ENCODE data around the gene QSOX1.

GRCh38 chr1:180175806-180176205 lies 21.1 kb downstream of the QSOX1 start:
- TF ChIP-seq, protein P1, sequence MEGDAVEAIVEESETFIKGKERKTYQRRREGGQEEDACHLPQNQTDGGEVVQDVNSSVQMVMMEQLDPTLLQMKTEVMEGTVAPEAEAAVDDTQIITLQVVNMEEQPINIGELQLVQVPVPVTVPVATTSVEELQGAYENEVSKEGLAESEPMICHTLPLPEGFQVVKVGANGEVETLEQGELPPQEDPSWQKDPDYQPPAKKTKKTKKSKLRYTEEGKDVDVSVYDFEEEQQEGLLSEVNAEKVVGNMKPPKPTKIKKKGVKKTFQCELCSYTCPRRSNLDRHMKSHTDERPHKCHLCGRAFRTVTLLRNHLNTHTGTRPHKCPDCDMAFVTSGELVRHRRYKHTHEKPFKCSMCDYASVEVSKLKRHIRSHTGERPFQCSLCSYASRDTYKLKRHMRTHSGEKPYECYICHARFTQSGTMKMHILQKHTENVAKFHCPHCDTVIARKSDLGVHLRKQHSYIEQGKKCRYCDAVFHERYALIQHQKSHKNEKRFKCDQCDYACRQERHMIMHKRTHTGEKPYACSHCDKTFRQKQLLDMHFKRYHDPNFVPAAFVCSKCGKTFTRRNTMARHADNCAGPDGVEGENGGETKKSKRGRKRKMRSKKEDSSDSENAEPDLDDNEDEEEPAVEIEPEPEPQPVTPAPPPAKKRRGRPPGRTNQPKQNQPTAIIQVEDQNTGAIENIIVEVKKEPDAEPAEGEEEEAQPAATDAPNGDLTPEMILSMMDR (conservative IDR thresholded peaks at IDR 0.05; ENCODE audit: low read depth, low read length), result no peak
- no peak for TF ChIP-seq EZH2 (IDR thresholded peaks at IDR 0.05; ENCODE audit: low read length, unreplicated experiment)
- TF ChIP-seq EZH2phosphoT487 (IDR thresholded peaks at IDR 0.05; ENCODE audit: borderline replicate concordance, low read length), result no peak

Measured in PC-3 (cell line).